Activated naive CD4-positive, alpha-beta T cell treated with anti-CD3 and anti-CD28 coated beads, Interleukin-2, amount 50 U/mL, for 24 hours (primary cell): ENCODE results near the gene CCDC146.
"Not testable (repeated sequence)": the region's sequence is repeated elsewhere in the genome, so short reads cannot be mapped to it uniquely, and the experiment has no call there.

Experiments used
- H3K27ac Mint-ChIP-seq: one replicate; pipeline ENCODE4 v1.8.0; 2021; ENCODE audit warnings: mild to moderate bottlenecking, mixed read lengths
- H3K27me3 Mint-ChIP-seq: one replicate; pipeline ENCODE4 v1.8.0; 2021; ENCODE audit warnings: mixed read lengths
- H3K36me3 Mint-ChIP-seq: one replicate; pipeline ENCODE4 v1.8.0; 2021; ENCODE audit warnings: mixed read lengths
- H3K4me1 Mint-ChIP-seq: one replicate; pipeline ENCODE4 v1.8.0; 2021; ENCODE audit warnings: mixed read lengths
- H3K4me3 Mint-ChIP-seq: one replicate; pipeline ENCODE4 v1.8.0; 2021; ENCODE audit warnings: mild to moderate bottlenecking, mixed read lengths
- H3K9me3 Mint-ChIP-seq: one replicate; pipeline ENCODE4 v1.8.0; 2021; ENCODE audit warnings: mixed read lengths

The CCDC146 gene

DNA sequence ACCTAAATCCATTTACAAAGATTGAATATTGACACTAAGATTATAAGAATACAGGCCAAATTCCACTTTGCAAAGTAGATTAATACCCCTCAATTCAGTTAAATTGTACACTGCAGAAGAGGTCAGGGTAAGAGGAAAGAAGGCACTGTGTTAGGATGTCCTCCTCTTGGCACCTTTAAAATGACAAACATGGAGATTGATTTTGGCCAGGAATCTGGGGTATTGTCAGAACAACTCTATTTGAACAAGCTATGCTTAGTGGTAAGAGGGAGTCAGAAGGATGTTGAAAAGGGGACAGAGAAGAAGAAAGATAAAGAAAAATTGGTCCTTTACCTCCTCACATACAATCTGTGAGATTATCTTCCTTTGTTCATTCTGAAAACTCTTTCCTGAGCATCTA lies 55.6 kb downstream of the CCDC146 start:
- not testable (repeated sequence) for H3K27me3 Mint-ChIP-seq, H3K4me1 Mint-ChIP-seq, H3K36me3 Mint-ChIP-seq

GRCh38 chr7:77181015-77181595 lies 58.7 kb downstream of the CCDC146 start:
- Mint-ChIP-seq H3K27ac (no peak overlapping the region), H3K4me3 (no peak overlapping the region), H3K36me3 (peaks cover 3% of the 10 kb centered on the region), H3K27me3 (no peaks in the 10 kb centered on the region), H3K4me1 (no peaks in the 10 kb centered on the region), H3K9me3 (no peaks in the 10 kb centered on the region)

More for the DNA sequence above, 55.6 kb downstream of the CCDC146 start:
- H3K27ac Mint-ChIP-seq, H3K4me3 Mint-ChIP-seq, H3K9me3 Mint-ChIP-seq: not testable (repeated sequence)

GRCh38 chr7:77181734-77182133 lies 59.3 kb downstream of the CCDC146 start:
- Mint-ChIP-seq H3K4me3 (no peak overlapping the region), H3K4me1 (no peaks in the 10 kb centered on the region), H3K9me3 (no peaks in the 10 kb centered on the region), H3K27ac (no peak overlapping the region), H3K36me3 (peaks cover 3% of the 10 kb centered on the region), H3K27me3 (no peaks in the 10 kb centered on the region)

DNA sequence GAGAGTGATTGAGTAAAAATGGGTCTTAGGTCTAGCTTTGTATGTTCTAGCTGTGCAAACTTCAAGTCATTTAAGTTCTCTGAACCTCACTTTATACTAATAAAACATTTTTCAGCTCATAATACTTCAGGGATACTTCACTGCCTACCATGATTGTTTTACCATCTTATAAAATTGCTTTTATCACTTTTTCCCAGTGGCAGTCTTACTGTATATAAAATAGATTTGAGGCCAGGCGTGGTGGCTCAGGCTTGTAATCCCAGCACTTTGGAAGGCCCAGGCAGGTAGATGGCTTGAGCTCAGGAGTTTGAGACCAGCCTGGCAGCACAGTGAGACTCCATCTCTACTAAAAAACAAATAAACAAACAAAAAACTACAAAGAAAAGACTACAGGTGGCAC lies 59.8 kb downstream of the CCDC146 start:
- no peak overlapping the region for H3K27ac Mint-ChIP-seq
- H3K4me1 Mint-ChIP-seq = no peaks in the 10 kb centered on the region
- H3K27me3 Mint-ChIP-seq = no peaks in the 10 kb centered on the region
- H3K36me3 Mint-ChIP-seq = peaks cover 3% of the 10 kb centered on the region
- H3K4me3 Mint-ChIP-seq = no peak overlapping the region
- H3K9me3 Mint-ChIP-seq = no peaks in the 10 kb centered on the region

GRCh38 chr7:77184463-77184862 lies 62.0 kb downstream of the CCDC146 start:
- Mint-ChIP-seq H3K36me3 (peaks cover 3% of the 10 kb centered on the region), H3K9me3 (no peaks in the 10 kb centered on the region), H3K27me3 (no peaks in the 10 kb centered on the region), H3K4me3 (no peak overlapping the region), H3K27ac (no peak overlapping the region), H3K4me1 (no peaks in the 10 kb centered on the region)

GRCh38 chr7:77184990-77185389 lies 62.6 kb downstream of the CCDC146 start:
- Mint-ChIP-seq H3K36me3 (peaks cover 3% of the 10 kb centered on the region), H3K4me3 (no peak overlapping the region), H3K4me1 (no peaks in the 10 kb centered on the region), H3K9me3 (no peaks in the 10 kb centered on the region), H3K27me3 (no peaks in the 10 kb centered on the region), H3K27ac (no peak overlapping the region)

DNA sequence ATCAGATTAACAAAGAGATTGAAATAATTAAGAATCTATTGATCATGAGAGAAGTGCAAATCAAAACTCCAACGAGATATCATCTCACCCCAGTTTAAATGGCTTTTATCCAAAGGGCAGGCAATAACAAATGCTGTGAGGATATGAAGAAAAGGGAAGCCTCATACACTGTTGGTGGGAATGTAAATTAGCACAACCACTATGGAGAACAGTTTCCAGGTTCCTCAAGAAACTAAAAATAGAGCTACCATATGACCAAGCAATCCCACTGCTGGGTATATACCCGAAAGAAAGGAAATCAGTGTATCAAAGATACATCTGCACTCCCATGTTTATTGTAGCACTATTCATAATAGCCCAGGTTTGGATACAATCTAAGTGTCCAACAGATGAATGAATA lies 63.5 kb downstream of the CCDC146 start:
- Mint-ChIP-seq H3K27me3 (no peaks in the 10 kb centered on the region), H3K36me3 (peaks cover 3% of the 10 kb centered on the region), H3K9me3 (no peaks in the 10 kb centered on the region), H3K27ac (no peak overlapping the region), H3K4me1 (no peaks in the 10 kb centered on the region), H3K4me3 (no peak overlapping the region)

GRCh38 chr7:77188731-77189437 lies 66.5 kb downstream of the CCDC146 start:
- Mint-ChIP-seq H3K36me3 (no peaks in the 10 kb centered on the region), H3K27me3 (no peaks in the 10 kb centered on the region), H3K27ac (no peak overlapping the region), H3K4me3 (no peak overlapping the region), H3K9me3 (no peaks in the 10 kb centered on the region), H3K4me1 (peaks cover 17% of the 10 kb centered on the region)

GRCh38 chr7:77197141-77197540 lies 74.7 kb downstream of the CCDC146 start:
- peaks cover 3% of the 10 kb centered on the region for H3K36me3 Mint-ChIP-seq
- H3K4me3 Mint-ChIP-seq = no peak overlapping the region
- H3K4me1 Mint-ChIP-seq = peaks cover 61% of the 10 kb centered on the region
- no peak overlapping the region for H3K27ac Mint-ChIP-seq
- H3K9me3 Mint-ChIP-seq = no peaks in the 10 kb centered on the region
- H3K27me3 Mint-ChIP-seq = no peaks in the 10 kb centered on the region

GRCh38 chr7:77199013-77199966 lies 76.9 kb downstream of the CCDC146 start, which contains the start of gene FGL2:
Gene FGL2 (minus strand): TSS chr7:77199819. CDS start chr7:77199793, 26 bp downstream.
- Mint-ChIP-seq H3K27me3 (no peaks in the 10 kb centered on the region), H3K36me3 (peaks cover 3% of the 10 kb centered on the region), H3K4me1 (peaks cover 45% of the 10 kb centered on the region), H3K4me3 (peak within 1 kb of the TSS; percentile 88), H3K27ac (peak within 1 kb of the TSS; percentile 71), H3K9me3 (no peaks in the 10 kb centered on the region)

- Mint-ChIP-seq H3K4me3 (peak overlapping the region; percentile 43), H3K9me3 (no peaks in the 10 kb centered on the region), H3K4me1 (peaks cover 41% of the 10 kb centered on the region), H3K27me3 (no peaks in the 10 kb centered on the region), H3K27ac (peak overlapping the region; percentile 71), H3K36me3 (peaks cover 3% of the 10 kb centered on the region)
These were observed 78.1 kb downstream of the CCDC146 start for GRCh38 chr7:77200542-77200941.

DNA sequence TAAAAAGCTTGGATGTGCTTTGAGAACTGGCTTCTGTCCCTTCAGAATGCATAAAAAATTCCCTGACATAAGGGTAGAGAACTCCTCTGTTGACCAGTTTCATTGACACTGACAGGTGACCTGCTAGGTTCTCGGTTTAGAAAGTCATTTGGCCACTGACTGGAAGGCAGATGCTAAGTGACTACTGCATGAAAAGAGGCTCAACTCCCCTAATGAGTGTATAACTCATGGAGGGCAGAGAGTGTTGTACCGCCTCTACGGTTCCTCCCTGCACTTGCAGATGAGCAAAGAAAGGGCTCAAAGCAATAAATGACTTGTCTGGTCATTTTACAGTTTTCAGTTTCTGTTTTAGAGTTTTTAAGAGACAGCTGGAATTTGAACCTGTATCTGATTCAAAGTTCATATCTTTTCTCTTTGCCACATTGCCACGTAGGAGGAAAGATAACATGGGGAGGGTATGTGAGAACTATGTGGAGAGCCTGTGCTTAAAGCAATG lies 80.1 kb downstream of the CCDC146 start:
- H3K4me1 Mint-ChIP-seq = peaks cover 34% of the 10 kb centered on the region
- H3K27me3 Mint-ChIP-seq = no peaks in the 10 kb centered on the region
- no peaks in the 10 kb centered on the region for H3K9me3 Mint-ChIP-seq
- no peak overlapping the region for H3K27ac Mint-ChIP-seq
- H3K4me3 Mint-ChIP-seq = no peak overlapping the region
- peaks cover 2% of the 10 kb centered on the region for H3K36me3 Mint-ChIP-seq

DNA sequence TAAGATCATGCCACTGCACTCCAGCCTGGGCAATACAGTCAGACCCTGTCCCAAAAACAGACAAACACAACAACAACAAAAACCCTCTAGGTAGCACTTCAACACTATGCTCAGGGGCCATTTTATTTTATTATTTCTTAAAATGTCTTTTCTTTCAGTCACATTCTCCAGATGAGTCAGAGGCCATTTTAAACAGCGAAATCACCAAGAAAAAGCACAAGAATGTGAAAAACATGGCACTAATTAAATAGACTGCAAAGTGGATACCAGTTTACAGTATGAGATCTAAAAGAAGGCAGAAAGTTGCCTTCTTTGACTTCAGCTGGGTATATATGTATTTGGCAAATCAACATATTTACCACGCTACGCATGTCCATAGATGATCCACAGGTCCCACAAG lies 83.3 kb downstream of the CCDC146 start:
- Mint-ChIP-seq H3K9me3 (peaks cover 5% of the 10 kb centered on the region), H3K36me3 (peaks cover 14% of the 10 kb centered on the region), H3K27ac (no peak overlapping the region), H3K27me3 (no peaks in the 10 kb centered on the region), H3K4me1 (peaks cover 4% of the 10 kb centered on the region), H3K4me3 (no peak overlapping the region)

- peaks cover 5% of the 10 kb centered on the region for H3K9me3 Mint-ChIP-seq
- H3K27me3 Mint-ChIP-seq = no peaks in the 10 kb centered on the region
- no peaks in the 10 kb centered on the region for H3K4me1 Mint-ChIP-seq
- no peak overlapping the region for H3K4me3 Mint-ChIP-seq
- H3K36me3 Mint-ChIP-seq = peaks cover 17% of the 10 kb centered on the region
- H3K27ac Mint-ChIP-seq = no peak overlapping the region
These were observed 86.0 kb downstream of the CCDC146 start for GRCh38 chr7:77208416-77208815.

DNA sequence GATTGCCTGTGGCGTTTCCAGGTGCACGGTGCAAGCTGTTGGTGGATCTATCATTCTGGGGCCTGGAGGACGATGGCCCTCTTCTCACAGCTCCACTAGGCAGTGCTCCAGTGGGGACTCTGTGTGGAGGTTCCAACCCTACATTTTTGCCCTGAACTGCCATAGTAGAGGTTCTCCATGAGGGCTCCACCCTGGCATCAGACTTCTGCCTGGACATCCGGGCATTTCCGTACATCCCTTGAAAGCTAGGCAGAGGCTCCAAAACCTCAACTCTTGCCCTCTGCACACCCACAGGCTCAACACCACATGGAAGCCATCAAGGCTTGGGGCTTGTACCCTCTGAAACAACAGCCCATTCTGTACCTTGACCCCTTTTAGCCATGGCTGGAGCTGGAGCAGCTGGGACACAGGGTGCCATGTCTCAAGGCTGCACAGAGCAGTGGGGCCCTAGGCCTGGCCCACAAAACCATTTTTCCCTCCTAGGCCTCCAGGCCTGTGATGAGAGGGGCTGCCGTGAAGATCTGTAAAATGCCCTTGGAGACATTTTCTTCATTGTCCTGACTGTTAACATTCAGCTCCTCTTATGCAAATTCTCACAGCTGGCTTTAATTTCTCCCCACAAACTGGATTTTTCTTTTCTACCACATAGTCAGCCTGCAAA lies 87.2 kb downstream of the CCDC146 start:
- Mint-ChIP-seq H3K36me3 (peaks cover 17% of the 10 kb centered on the region), H3K27ac (no peak overlapping the region), H3K4me1 (no peaks in the 10 kb centered on the region), H3K9me3 (peaks cover 5% of the 10 kb centered on the region), H3K4me3 (no peak overlapping the region), H3K27me3 (no peaks in the 10 kb centered on the region)
